ENCODE data around the gene GBP3.
"Not testable (repeated sequence)": the region's sequence is repeated elsewhere in the genome, so short reads cannot be mapped to it uniquely, and the experiment has no call there.

GRCh38 chr1:89002176-89002575, 20.5 kb downstream of the GBP3 start:
- TF ChIP-seq, protein P1, sequence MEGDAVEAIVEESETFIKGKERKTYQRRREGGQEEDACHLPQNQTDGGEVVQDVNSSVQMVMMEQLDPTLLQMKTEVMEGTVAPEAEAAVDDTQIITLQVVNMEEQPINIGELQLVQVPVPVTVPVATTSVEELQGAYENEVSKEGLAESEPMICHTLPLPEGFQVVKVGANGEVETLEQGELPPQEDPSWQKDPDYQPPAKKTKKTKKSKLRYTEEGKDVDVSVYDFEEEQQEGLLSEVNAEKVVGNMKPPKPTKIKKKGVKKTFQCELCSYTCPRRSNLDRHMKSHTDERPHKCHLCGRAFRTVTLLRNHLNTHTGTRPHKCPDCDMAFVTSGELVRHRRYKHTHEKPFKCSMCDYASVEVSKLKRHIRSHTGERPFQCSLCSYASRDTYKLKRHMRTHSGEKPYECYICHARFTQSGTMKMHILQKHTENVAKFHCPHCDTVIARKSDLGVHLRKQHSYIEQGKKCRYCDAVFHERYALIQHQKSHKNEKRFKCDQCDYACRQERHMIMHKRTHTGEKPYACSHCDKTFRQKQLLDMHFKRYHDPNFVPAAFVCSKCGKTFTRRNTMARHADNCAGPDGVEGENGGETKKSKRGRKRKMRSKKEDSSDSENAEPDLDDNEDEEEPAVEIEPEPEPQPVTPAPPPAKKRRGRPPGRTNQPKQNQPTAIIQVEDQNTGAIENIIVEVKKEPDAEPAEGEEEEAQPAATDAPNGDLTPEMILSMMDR (conservative IDR thresholded peaks at IDR 0.05) = not testable (repeated sequence)
- not testable (repeated sequence) for TF ChIP-seq ZFX (IDR thresholded peaks at IDR 0.05)
